ENCODE results near the gene ZFAND3. TPM values are rescaled to one million over a fixed set of nuclear protein-coding genes. Genes with fewer than 3 reads are reported as not detected.

Gene ZFAND3
- total and polyA plus RNA-seq, 10 of the 15 experiments (the other 5 are each of a cell fraction or from before 2014, with no cell fraction given) = 0.90 to 34.4 (median 16.3) TPM

- H4K20me1 ChIP-seq (ENCODE audit: control insufficient read depth, insufficient read depth) = no peaks in the 10 kb centered on the region
- BruUV-seq (replicated peaks) = no TSS peak
- in situ Hi-C loops (cut with MboI) = no loop called here
- TF ChIP-seq RCOR1 (conservative IDR thresholded peaks at IDR 0.05; ENCODE audit: low read depth, low read length) = no peak
- intact Hi-C loops (cut with micrococcal nuclease; ENCODE audit: unreplicated experiment) = no loop called here
- WGBS (ENCODE audit: insufficient coverage, insufficient replicate concordance, low lambda C conversion rate, missing lambda C conversion rate) = 85% methylated on average over 8 of the region's 8 CpGs
- H3K4me3 ChIP-seq = no peak overlapping the region
- H3K9me3 ChIP-seq (replicated peaks; ENCODE audit: control insufficient read depth, insufficient read depth, low read length) = no peaks in the 10 kb centered on the region
- POLR2A ChIA-PET = no interaction called here
- H3K27ac ChIP-seq (ENCODE audit: control insufficient read depth, insufficient read depth) = no peak overlapping the region
- FAIRE-seq = no peak
- SMC1A ChIA-PET (ENCODE audit: uncharacterized antibody, unreplicated experiment) = interaction anchor here (0.6 to 1.2 kb wide), 3 partner anchors 20 to 499 kb away, joined by 3 read pairs; no protein-coding TSS in a partner anchor
- CTCF ChIA-PET = no interaction called here
- DNase-seq (ENCODE audit: low read depth, low spot score) = no peak
- H3K4me2 ChIP-seq (ENCODE audit: control insufficient read depth, insufficient read depth) = no peak overlapping the region
- H3K9ac ChIP-seq (ENCODE audit: control insufficient read depth, insufficient read depth, low read length) = no peak overlapping the region
- RAD21 ChIA-PET (ENCODE audit: unreplicated experiment) = no interaction called here
- H2AFZ ChIP-seq (ENCODE audit: control insufficient read depth, low read depth, low read length) = no peak overlapping the region
- ATAC-seq = no peak
- H3K36me3 ChIP-seq (ENCODE audit: control insufficient read depth in 2 of 2, insufficient read depth in 2 of 2, low read length in 1 of 2) = no peaks in the 10 kb centered on the region; a peak in 1 of 4 replicates
- H3K79me2 ChIP-seq (ENCODE audit: control insufficient read depth, insufficient read depth, low read length) = peaks cover 37% of the 10 kb centered on the region
- no peaks in the 10 kb centered on the region for H3K27me3 ChIP-seq (replicated peaks in 1 of 2; ENCODE audit: control insufficient read depth in 2 of 2, insufficient read depth in 2 of 2, low read length in 1 of 2)
- H3K4me1 ChIP-seq (ENCODE audit: control insufficient read depth, insufficient read depth, low read length) = no peaks in the 10 kb centered on the region; the same call in 1 of the 2 replicates
These were observed 96.6 kb downstream of the ZFAND3 start for GRCh38 chr6:37916149-37916548.

GRCh38 chr6:37916675-37917074 lies 97.1 kb downstream of the ZFAND3 start:
- CTCF ChIA-PET = no interaction called here
- Histone ChIP-seq H3K79me2 (ENCODE audit: control insufficient read depth, insufficient read depth, low read length) (peaks cover 36% of the 10 kb centered on the region), H2AFZ (ENCODE audit: control insufficient read depth, low read depth, low read length) (no peak overlapping the region), H4K20me1 (ENCODE audit: control insufficient read depth, insufficient read depth) (no peaks in the 10 kb centered on the region), H3K4me1 (ENCODE audit: control insufficient read depth, insufficient read depth, low read length) (no peaks in the 10 kb centered on the region), H3K27me3 (replicated peaks in 1 of 2; ENCODE audit: control insufficient read depth in 2 of 2, insufficient read depth in 2 of 2, low read length in 1 of 2) (no peaks in the 10 kb centered on the region), H3K4me3 (no peak overlapping the region), H3K4me2 (ENCODE audit: control insufficient read depth, insufficient read depth) (no peak overlapping the region), H3K27ac (ENCODE audit: control insufficient read depth, insufficient read depth) (no peak overlapping the region), H3K9me3 (replicated peaks; ENCODE audit: control insufficient read depth, insufficient read depth, low read length) (no peaks in the 10 kb centered on the region), H3K36me3 (ENCODE audit: control insufficient read depth in 2 of 2, insufficient read depth in 2 of 2, low read length in 1 of 2) (no peaks in the 10 kb centered on the region; a peak in 1 of 4 replicates), H3K9ac (ENCODE audit: control insufficient read depth, insufficient read depth, low read length) (no peak overlapping the region)
- SMC1A ChIA-PET (ENCODE audit: uncharacterized antibody, unreplicated experiment) = interaction anchor here (1.0 to 1.5 kb wide), 2 partner anchors 24 to 39 kb away, joined by 3 read pairs; no protein-coding TSS in a partner anchor
- RAD21 ChIA-PET (ENCODE audit: unreplicated experiment) = interaction anchor here (0.7 kb wide), 1 partner anchor 71 kb away, joined by 3 read pairs; no protein-coding TSS in a partner anchor
- FAIRE-seq (no peak), DNase-seq (ENCODE audit: low read depth, low spot score) (no peak), ATAC-seq (no peak)
- no TSS peak for BruUV-seq (replicated peaks)
- POLR2A ChIA-PET = no interaction called here
- intact Hi-C loops (cut with micrococcal nuclease; ENCODE audit: unreplicated experiment) (no loop called here), in situ Hi-C loops (cut with MboI) (no loop called here)
- 97% methylated on average over 2 of the region's 2 CpGs for WGBS (ENCODE audit: insufficient coverage, insufficient replicate concordance, low lambda C conversion rate, missing lambda C conversion rate)
- no peak for TF ChIP-seq SUZ12 (IDR thresholded peaks at IDR 0.05; ENCODE audit: unreplicated experiment)
- no peak for TF ChIP-seq ATF3 (IDR thresholded peaks at IDR 0.05; ENCODE audit: borderline replicate concordance, extremely low read depth, low read depth, low read length)
- no peak for TF ChIP-seq CEBPZ (IDR thresholded peaks at IDR 0.05; ENCODE audit: low read depth, low read length)
- TF ChIP-seq SMAD5 (IDR thresholded peaks at IDR 0.05; ENCODE audit: low read depth) = no peak
- TF ChIP-seq HDGF (IDR thresholded peaks at IDR 0.05) = no peak
- no peak for TF ChIP-seq EZH2 (IDR thresholded peaks at IDR 0.05; ENCODE audit: borderline replicate concordance, control insufficient read depth, low read depth, low read length)
- no peak for TF ChIP-seq POLR2AphosphoS2 (IDR thresholded peaks at IDR 0.05; ENCODE audit: low read depth, low read length)
- TF ChIP-seq FOS (IDR thresholded peaks at IDR 0.05; ENCODE audit: borderline replicate concordance, extremely low read depth, insufficient read length) = no peak
- TF ChIP-seq ZBED1 (IDR thresholded peaks at IDR 0.05; ENCODE audit: borderline replicate concordance) = no peak
- no peak for TF ChIP-seq SPI1 (IDR thresholded peaks at IDR 0.05; ENCODE audit: borderline replicate concordance, insufficient read depth, low read depth, low read length)
- TF ChIP-seq SREBF2 (IDR thresholded peaks at IDR 0.05; ENCODE audit: low read length) = no peak
